Liver (tissue), 9 donors: ENCODE results near the gene CBLL2. TPM values are rescaled to one million over a fixed set of nuclear protein-coding genes. Genes with fewer than 3 reads are reported as not detected.
"Not testable (repeated sequence)": the region's sequence is repeated elsewhere in the genome, so short reads cannot be mapped to it uniquely, and the experiment has no call there.

Source experiments
- DNase-seq: peaks from one replicate; pipeline ENCODE4 v3.0.0-alpha.2; 2017; ENCODE audit warnings: low spot score
- H3K27ac ChIP-seq, 2 donors: one replicate each; pipeline ENCODE4 v1.7.0; 2013; ENCODE audit warnings: inconsistent platforms in 2 of 2, low read length in 2 of 2, control low read depth in 1 of 2, low read depth in 1 of 2, mild to moderate bottlenecking in 1 of 2
- H3K27me3 ChIP-seq, 4 donors: one replicate each; pipeline versions ENCODE4 v1.6.1 to v1.7.0; 2013; ENCODE audit warnings: low read length in 3 of 4, inconsistent platforms in 1 of 4, mild to moderate bottlenecking in 1 of 4, moderate library complexity in 1 of 4; ENCODE audit not compliant: control insufficient read depth in 4 of 4, insufficient read depth in 4 of 4
- H3K36me3 ChIP-seq, 4 donors: one replicate each; pipeline versions ENCODE4 v1.6.1 to v1.7.0; 2013; ENCODE audit warnings: low read length in 3 of 4, mild to moderate bottlenecking in 3 of 4, low read depth in 1 of 4, moderate library complexity in 1 of 4; ENCODE audit not compliant: control insufficient read depth in 4 of 4, insufficient read depth in 3 of 4
- H3K4me1 ChIP-seq, 4 donors: one replicate each; pipeline versions ENCODE4 v1.6.1 to v1.7.0; 2013; ENCODE audit warnings: low read length in 3 of 4, mild to moderate bottlenecking in 3 of 4, moderate library complexity in 1 of 4; ENCODE audit not compliant: control insufficient read depth in 4 of 4, insufficient read depth in 4 of 4
- H3K4me3 ChIP-seq, 3 donors: one replicate each; pipeline versions ENCODE4 v1.6.1 to v1.7.0; 2013; ENCODE audit warnings: low read length in 3 of 3, control low read depth in 1 of 3, low read depth in 1 of 3, mild to moderate bottlenecking in 1 of 3
- H3K9ac ChIP-seq, 2 donors: one replicate each; pipeline ENCODE4 v1.7.0; 2013; ENCODE audit warnings: low read length in 2 of 2, mild to moderate bottlenecking in 2 of 2, moderate library complexity in 2 of 2, control low read depth in 1 of 2, low read depth in 1 of 2
- H3K9me3 ChIP-seq, 4 donors: one replicate each; pipeline versions ENCODE4 v1.6.1 to v1.7.0; 2013; ENCODE audit warnings: low read length in 3 of 4; ENCODE audit not compliant: control insufficient read depth in 4 of 4
- EGR1 ChIP-seq, 2 donors: IDR thresholded peaks; 2 replicates each; pipeline ENCODE4 v1.6.1; 2016 to 2018; ENCODE audit warnings: antibody characterized with exemption in 2 of 2, low read depth in 2 of 2
- FOXA2 ChIP-seq: IDR thresholded peaks from 2 replicates; pipeline ENCODE4 v1.6.1; 2016; ENCODE audit warnings: antibody characterized with exemption
- GABPA ChIP-seq, 2 donors: IDR thresholded peaks in 1 of 2; conservative IDR thresholded peaks in 1 of 2; 2 replicates each; pipeline ENCODE4 v1.6.1; 2016; ENCODE audit warnings: antibody characterized with exemption in 2 of 2, mild to moderate bottlenecking in 1 of 2, moderate library complexity in 1 of 2
- HNF4A ChIP-seq, 2 donors: conservative IDR thresholded peaks; 2 replicates each; pipeline ENCODE4 v1.6.1; 2016; ENCODE audit warnings: antibody characterized with exemption in 2 of 2, mild to moderate bottlenecking in 2 of 2
- HNF4G ChIP-seq: IDR thresholded peaks from 2 replicates; pipeline ENCODE4 v1.6.1; 2016; ENCODE audit warnings: antibody characterized with exemption
- JUND ChIP-seq, 2 donors: IDR thresholded peaks; 2 replicates each; pipeline ENCODE4 v1.6.1; 2016; ENCODE audit warnings: antibody characterized with exemption in 2 of 2
- NR2F2 ChIP-seq: IDR thresholded peaks from 2 replicates; pipeline ENCODE4 v1.6.1; 2016; ENCODE audit warnings: antibody characterized with exemption
- RXRA ChIP-seq, 2 donors: IDR thresholded peaks; 2 replicates each; pipeline ENCODE4 v1.6.1; 2017 to 2018; ENCODE audit warnings: antibody characterized with exemption in 2 of 2, mild to moderate bottlenecking in 1 of 2
- SP1 ChIP-seq: IDR thresholded peaks from 2 replicates; pipeline ENCODE4 v1.6.1; 2018; ENCODE audit warnings: antibody characterized with exemption, mild to moderate bottlenecking
- TAF1 ChIP-seq: conservative IDR thresholded peaks from 2 replicates; pipeline ENCODE4 v1.6.1; 2016; ENCODE audit warnings: antibody characterized with exemption, mild to moderate bottlenecking
- YY1 ChIP-seq: IDR thresholded peaks from 2 replicates; pipeline ENCODE4 v1.6.1; 2016; ENCODE audit warnings: antibody characterized with exemption, mild to moderate bottlenecking
- WGBS: extraction: QIAGEN DNeasy Blood & Tissue Kit; methylation state at CpG from one replicate; pipeline ENCODE4 v1.1.7; 2013; 5-methylcytosine and 5-hydroxymethylcytosine counted together
- polyA plus RNA-seq, 2 donors: library from polyadenylated mRNA; stranded (reverse) in 1 of 2; unstranded in 1 of 2; fragments of 200-250 nt in 1 of 2; fragments of >200 nt in 1 of 2; fragmentation: Nextera tagmentation in 1 of 2; extraction: Ambion mirVana in 1 of 2; gene quantifications; one replicate each; pipeline versions ENCODE4 v1.2.1 to v1.2.3, GENCODE V29; 2013 to 2015
- total RNA-seq, 2 donors: library from RNA; depleted of rRNA; stranded (reverse); fragments of >200 nt; gene quantifications; one replicate each; pipeline ENCODE4 v1.2.3, GENCODE V29; 2014
- TF ChIP-seq, protein P1 (sequence below): fragments of 150-350 bp; IDR thresholded peaks from 2 replicates; pipeline ENCODE4 v1.5.1; 2017; ENCODE audit warnings: improper control_type of control experiment, low read depth, low read length; ENCODE audit not compliant: missing input control
- TF ChIP-seq, protein P2 (sequence below): IDR thresholded peaks from 2 replicates; pipeline ENCODE4 v1.6.1; 2016; ENCODE audit warnings: antibody characterized with exemption
- donor health status: healthy.
- donor health status: healthy.
- donor health status: healthy.
- donor health status: healthy.
- donor health status: healthy.

CBLL2 gene
- total and polyA plus RNA-seq, 4 donors: not detected

DNA sequence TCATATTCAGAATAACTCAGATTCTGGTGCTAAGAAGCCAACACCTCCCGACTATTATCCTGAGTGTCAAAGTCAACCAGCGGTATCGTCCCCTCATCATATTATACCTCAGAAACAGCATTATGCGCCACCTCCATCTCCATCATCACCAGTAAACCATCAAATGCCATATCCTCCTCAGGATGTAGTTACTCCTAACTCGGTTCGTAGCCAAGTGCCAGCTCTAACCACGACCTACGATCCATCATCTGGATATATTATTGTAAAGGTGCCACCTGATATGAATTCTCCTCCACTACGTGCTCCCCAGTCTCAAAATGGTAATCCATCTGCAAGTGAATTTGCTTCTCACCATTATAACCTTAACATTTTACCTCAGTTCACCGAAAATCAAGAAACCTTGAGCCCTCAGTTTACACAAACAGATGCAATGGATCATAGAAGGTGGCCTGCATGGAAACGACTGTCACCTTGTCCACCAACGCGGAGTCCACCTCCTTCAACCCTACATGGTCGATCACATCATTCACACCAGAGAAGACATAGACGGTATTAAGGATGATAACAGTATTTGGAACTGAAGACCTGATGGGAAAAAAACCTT, 1.1 kb downstream of the CBLL2 start:
- no peak for TF ChIP-seq TAF1
- TF ChIP-seq, protein P1, sequence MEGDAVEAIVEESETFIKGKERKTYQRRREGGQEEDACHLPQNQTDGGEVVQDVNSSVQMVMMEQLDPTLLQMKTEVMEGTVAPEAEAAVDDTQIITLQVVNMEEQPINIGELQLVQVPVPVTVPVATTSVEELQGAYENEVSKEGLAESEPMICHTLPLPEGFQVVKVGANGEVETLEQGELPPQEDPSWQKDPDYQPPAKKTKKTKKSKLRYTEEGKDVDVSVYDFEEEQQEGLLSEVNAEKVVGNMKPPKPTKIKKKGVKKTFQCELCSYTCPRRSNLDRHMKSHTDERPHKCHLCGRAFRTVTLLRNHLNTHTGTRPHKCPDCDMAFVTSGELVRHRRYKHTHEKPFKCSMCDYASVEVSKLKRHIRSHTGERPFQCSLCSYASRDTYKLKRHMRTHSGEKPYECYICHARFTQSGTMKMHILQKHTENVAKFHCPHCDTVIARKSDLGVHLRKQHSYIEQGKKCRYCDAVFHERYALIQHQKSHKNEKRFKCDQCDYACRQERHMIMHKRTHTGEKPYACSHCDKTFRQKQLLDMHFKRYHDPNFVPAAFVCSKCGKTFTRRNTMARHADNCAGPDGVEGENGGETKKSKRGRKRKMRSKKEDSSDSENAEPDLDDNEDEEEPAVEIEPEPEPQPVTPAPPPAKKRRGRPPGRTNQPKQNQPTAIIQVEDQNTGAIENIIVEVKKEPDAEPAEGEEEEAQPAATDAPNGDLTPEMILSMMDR: no peak
- TF ChIP-seq, protein P2, sequence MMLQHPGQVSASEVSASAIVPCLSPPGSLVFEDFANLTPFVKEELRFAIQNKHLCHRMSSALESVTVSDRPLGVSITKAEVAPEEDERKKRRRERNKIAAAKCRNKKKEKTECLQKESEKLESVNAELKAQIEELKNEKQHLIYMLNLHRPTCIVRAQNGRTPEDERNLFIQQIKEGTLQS: no peak
- TF ChIP-seq HNF4A (conservative IDR thresholded peaks at IDR 0.05): no peak
- no peak for TF ChIP-seq HNF4G
- no peak for TF ChIP-seq YY1
- TF ChIP-seq EGR1 (IDR thresholded peaks at IDR 0.05; ENCODE audit: low read depth in 2 of 2): no peak
- TF ChIP-seq GABPA (IDR thresholded peaks at IDR 0.05 in 1 of 2, conservative IDR thresholded peaks at IDR 0.05 in 1 of 2): no peak
- Histone ChIP-seq H3K36me3 (no peaks in the 10 kb centered on the region), H3K9me3 (peaks cover 0 to 2% (median 0%) of the 10 kb centered on the region in 4 donors), H3K27me3 (no peaks in the 10 kb centered on the region), H3K9ac (no peak overlapping the region), H3K27ac (no peak overlapping the region), H3K4me1 (no peaks in the 10 kb centered on the region), H3K4me3 (no peak overlapping the region)
- WGBS: 86% methylated on average over 15 of the region's 15 CpGs
- no peak for DNase-seq

DNA sequence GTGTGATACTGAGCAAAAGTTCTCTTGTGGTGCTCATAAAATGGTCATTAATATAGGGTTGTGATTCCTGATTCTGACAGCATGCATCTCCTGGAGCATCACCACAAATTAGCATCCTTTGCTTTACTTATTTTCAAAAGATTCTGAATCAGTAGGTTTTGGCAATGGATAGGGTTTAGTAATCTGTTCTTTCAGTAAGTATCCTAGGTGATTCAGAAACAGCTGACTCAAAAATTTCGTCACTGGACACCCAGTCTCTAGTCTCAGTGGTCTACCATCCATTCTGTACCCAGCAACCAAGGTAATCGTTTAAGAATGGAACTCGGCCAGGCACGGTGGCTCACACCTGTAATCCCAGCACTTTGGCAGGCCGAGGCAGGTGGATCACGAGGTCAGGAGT, 4.1 kb downstream of the CBLL2 start:
- Histone ChIP-seq H3K9me3 (peaks cover 0 to 6% (median 0%) of the 10 kb centered on the region in 4 donors), H3K9ac (no peak overlapping the region), H3K27ac (no peak overlapping the region), H3K4me3 (no peak overlapping the region), H3K4me1 (no peaks in the 10 kb centered on the region), H3K27me3 (peaks cover 0 to 2% (median 0%) of the 10 kb centered on the region in 4 donors), H3K36me3 (no peaks in the 10 kb centered on the region)
- WGBS: 75% methylated on average over 6 of the region's 6 CpGs
- DNase-seq: no peak
- no peak for TF ChIP-seq YY1
- no peak for TF ChIP-seq EGR1 (IDR thresholded peaks at IDR 0.05; ENCODE audit: low read depth in 2 of 2)
- TF ChIP-seq NR2F2: no peak
- no peak for TF ChIP-seq HNF4G
- no peak for TF ChIP-seq JUND (IDR thresholded peaks at IDR 0.05)
- no peak for TF ChIP-seq FOXA2
- TF ChIP-seq RXRA (IDR thresholded peaks at IDR 0.05): no peak
- TF ChIP-seq GABPA (IDR thresholded peaks at IDR 0.05 in 1 of 2, conservative IDR thresholded peaks at IDR 0.05 in 1 of 2): no peak
- TF ChIP-seq, protein P1: no peak
- TF ChIP-seq SP1: no peak

DNA sequence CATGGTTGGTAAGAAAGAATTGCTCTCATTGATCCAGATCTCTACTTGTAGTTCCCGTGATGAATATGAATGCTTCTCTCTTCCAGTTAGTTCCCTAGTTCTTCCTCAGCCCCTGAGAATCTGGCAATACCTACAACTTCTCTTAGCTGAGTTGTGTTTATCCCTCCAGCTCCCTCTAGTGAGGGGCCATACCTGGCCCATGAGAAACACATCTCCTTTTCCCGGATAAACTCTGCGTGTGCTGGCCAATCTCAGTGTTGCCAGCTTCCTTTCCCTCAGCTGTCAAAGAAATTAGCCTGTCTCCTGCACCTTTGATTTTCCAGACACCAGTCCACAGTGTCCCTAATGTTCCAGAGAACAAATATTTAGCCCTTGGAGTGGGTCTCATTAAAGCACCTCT, 5.7 kb downstream of the CBLL2 start:
- no peak overlapping the region for H3K4me3 ChIP-seq
- no peaks in the 10 kb centered on the region for H3K4me1 ChIP-seq
- WGBS: 40% methylated on average over 3 of the region's 3 CpGs
- no peaks in the 10 kb centered on the region for H3K36me3 ChIP-seq
- H3K9me3 ChIP-seq: peaks cover 0 to 6% (median 2%) of the 10 kb centered on the region in 4 donors
- no peak overlapping the region for H3K9ac ChIP-seq
- peaks cover 0 to 5% (median 0%) of the 10 kb centered on the region in 4 donors for H3K27me3 ChIP-seq
- DNase-seq: no peak
- no peak for TF ChIP-seq SP1
- TF ChIP-seq, protein P1: no peak
- H3K27ac ChIP-seq: no peak overlapping the region

DNA sequence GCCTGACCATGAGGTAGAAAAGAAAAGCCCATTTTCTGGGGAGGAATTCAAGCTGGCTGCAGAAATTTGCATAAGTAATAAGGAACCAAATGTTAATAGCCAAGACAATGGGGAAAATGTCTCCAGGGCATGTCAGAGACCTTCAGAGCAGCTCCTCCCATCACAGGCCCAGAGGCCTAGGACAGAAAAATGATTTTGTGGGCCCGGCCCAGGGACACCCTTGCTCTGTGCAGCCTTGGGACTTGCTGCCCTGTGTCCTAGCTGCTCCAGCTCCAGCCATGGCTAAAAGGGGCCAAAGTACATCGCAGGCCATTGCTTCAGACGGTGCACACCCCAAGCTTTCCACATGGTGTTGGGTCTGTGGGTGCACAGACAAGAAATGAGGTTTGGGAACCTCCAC, 16.5 kb downstream of the CBLL2 start:
- H3K9me3 ChIP-seq, H3K4me1 ChIP-seq, H3K36me3 ChIP-seq, H3K27me3 ChIP-seq, H3K9ac ChIP-seq, H3K4me3 ChIP-seq, H3K27ac ChIP-seq, DNase-seq: not testable (repeated sequence)
- WGBS: 84% methylated on average over 3 of the region's 3 CpGs
